ENCODE data around the gene LCE1F.

The LCE1F gene

GRCh38 chr1:152777510-152778137 lies 2.7 kb downstream of the LCE1F start:
- no peak for DNase-seq

- no peak for DNase-seq
These were observed 8.2 kb downstream of the LCE1F start for GRCh38 chr1:152783095-152783494.

- no peak for DNase-seq
These were observed 11.1 kb downstream of the LCE1F start, which contains the start of gene LCE1E for GRCh38 chr1:152786077-152786476. Gene LCE1E (plus strand): TSS chr1:152786257. CDS start chr1:152787300, 1,043 bp downstream.

- DNase-seq: no peak
These were observed 20.7 kb downstream of the LCE1F start for GRCh38 chr1:152795686-152796085.

GRCh38 chr1:152796421-152796820 lies 21.5 kb downstream of the LCE1F start, which contains the start of gene LCE1D:
Gene LCE1D (plus strand): TSS chr1:152796721. CDS start chr1:152797795, 1,074 bp downstream.
- DNase-seq: no peak

GRCh38 chr1:152801333-152801732 lies 26.4 kb downstream of the LCE1F start:
- no peak for DNase-seq

GRCh38 chr1:152806576-152806975 lies 31.6 kb downstream of the LCE1F start, which contains the start of gene LCE1C:
Gene LCE1C (minus strand): TSS chr1:152806651. CDS start chr1:152805478, 1,173 bp downstream.
- DNase-seq: no peak

GRCh38 chr1:152811050-152811449 lies 36.1 kb downstream of the LCE1F start:
- DNase-seq: no peak

GRCh38 chr1:152811671-152812070 lies 36.7 kb downstream of the LCE1F start, which contains the start of gene LCE1B:
Gene LCE1B (plus strand): TSS chr1:152811971. CDS start chr1:152812447, 476 bp downstream.
- DNase-seq: no peak

- no peak for DNase-seq
These were observed 42.4 kb downstream of the LCE1F start for GRCh38 chr1:152817309-152817708.

- DNase-seq: no peak
These were observed 48.4 kb downstream of the LCE1F start for GRCh38 chr1:152823294-152823693.

- DNase-seq: no peak
These were observed 50.0 kb downstream of the LCE1F start for GRCh38 chr1:152824964-152825363.
